ENCODE data around the gene FRS3. TPM values are rescaled to one million over a fixed set of nuclear protein-coding genes. Genes with fewer than 3 reads are reported as not detected.

The FRS3 gene
- total RNA-seq, 2 donors from 2014 or later: 2.6 to 5.3 TPM

- ATAC-seq: no peak
- H3K4me1 ChIP-seq: no peaks in the 10 kb centered on the region
- DNase-seq: no peak
- H3K36me3 ChIP-seq (replicated peaks in 1 of 2; ENCODE audit: insufficient read depth in 1 of 2, low read depth in 2 of 2): no peaks in the 10 kb centered on the region
- H3K9me3 ChIP-seq: no peaks in the 10 kb centered on the region
- WGBS, 2 donors: 75 to 80% methylated on average over 1 to 6 of the region's 6 CpGs
- H3K4me3 ChIP-seq: no peak overlapping the region
- no peaks in the 10 kb centered on the region for H3K27me3 ChIP-seq
- no peak for TF ChIP-seq CTCF (IDR thresholded peaks at IDR 0.05)
- TF ChIP-seq POLR2A (IDR thresholded peaks at IDR 0.05): no peak
- H3K27ac ChIP-seq: no peak overlapping the region
- intact Hi-C loops (cut with DNase I): no loop called here
Observed at GRCh38 chr6:41758641-41759035, 21.1 kb downstream of the FRS3 start.

- no peak overlapping the region for H3K27ac ChIP-seq
- no peaks in the 10 kb centered on the region for H3K9me3 ChIP-seq
- H3K36me3 ChIP-seq (replicated peaks in 1 of 2; ENCODE audit: insufficient read depth in 1 of 2, low read depth in 2 of 2): no peaks in the 10 kb centered on the region
- H3K4me1 ChIP-seq: no peaks in the 10 kb centered on the region
- H3K4me3 ChIP-seq: no peak overlapping the region
- TF ChIP-seq POLR2A (IDR thresholded peaks at IDR 0.05): no peak
- TF ChIP-seq CTCF (IDR thresholded peaks at IDR 0.05): no peak
- intact Hi-C loops (cut with DNase I): no loop called here
- WGBS, 2 donors: 38 to 65% methylated on average over 3 to 8 of the region's 8 CpGs
- DNase-seq (no peak), ATAC-seq (no peak)
- no peaks in the 10 kb centered on the region for H3K27me3 ChIP-seq
Observed at GRCh38 chr6:41757931-41758640, 21.6 kb downstream of the FRS3 start.

GRCh38 chr6:41757271-41757670, 22.4 kb downstream of the FRS3 start:
- no peaks in the 10 kb centered on the region for H3K36me3 ChIP-seq (replicated peaks in 1 of 2; ENCODE audit: insufficient read depth in 1 of 2, low read depth in 2 of 2)
- TF ChIP-seq POLR2A (IDR thresholded peaks at IDR 0.05): no peak
- TF ChIP-seq CTCF (IDR thresholded peaks at IDR 0.05): no peak
- no peak for ATAC-seq
- no peaks in the 10 kb centered on the region for H3K4me1 ChIP-seq
- DNase-seq: no peak
- H3K27ac ChIP-seq: no peak overlapping the region
- intact Hi-C loops (cut with DNase I): no loop called here
- no peaks in the 10 kb centered on the region for H3K9me3 ChIP-seq
- H3K4me3 ChIP-seq: no peak overlapping the region
- H3K27me3 ChIP-seq: no peaks in the 10 kb centered on the region
- WGBS, 2 donors: 59 to 79% methylated on average over 4 to 6 of the region's 6 CpGs

GRCh38 chr6:41756354-41756753, 23.3 kb downstream of the FRS3 start:
- WGBS, 2 donors: 66 to 82% methylated on average over 13 of the region's 13 CpGs
- ATAC-seq: no peak
- Histone ChIP-seq H3K36me3 (replicated peaks in 1 of 2; ENCODE audit: insufficient read depth in 1 of 2, low read depth in 2 of 2) (no peaks in the 10 kb centered on the region), H3K9me3 (no peaks in the 10 kb centered on the region), H3K4me3 (no peak overlapping the region), H3K27me3 (no peaks in the 10 kb centered on the region), H3K27ac (no peak overlapping the region), H3K4me1 (no peaks in the 10 kb centered on the region)
- TF ChIP-seq CTCF (IDR thresholded peaks at IDR 0.05): no peak
- TF ChIP-seq POLR2A (IDR thresholded peaks at IDR 0.05): no peak
- no peak for DNase-seq
- intact Hi-C loops (cut with DNase I): no loop called here

GRCh38 chr6:41755895-41756294, 23.8 kb downstream of the FRS3 start:
- Histone ChIP-seq H3K4me1 (no peaks in the 10 kb centered on the region), H3K9me3 (no peaks in the 10 kb centered on the region), H3K27me3 (no peaks in the 10 kb centered on the region), H3K36me3 (replicated peaks in 1 of 2; ENCODE audit: insufficient read depth in 1 of 2, low read depth in 2 of 2) (no peaks in the 10 kb centered on the region), H3K27ac (no peak overlapping the region), H3K4me3 (no peak overlapping the region)
- 41 to 46% methylated on average over 3 to 4 of the region's 4 CpGs for WGBS, 2 donors
- no peak for TF ChIP-seq POLR2A (IDR thresholded peaks at IDR 0.05)
- intact Hi-C loops (cut with DNase I): no loop called here
- DNase-seq: no peak
- ATAC-seq: no peak
